ENCODE measurements around the gene MCTP1. TPM values are rescaled to one million over a fixed set of nuclear protein-coding genes. Genes with fewer than 3 reads are reported as not detected.

Gene MCTP1
- total and polyA plus RNA-seq, 2 of the 13 experiments (the other 11 are each of a cell fraction or from before 2014, with no cell fraction given): 0.15 to 0.48 TPM

- intact Hi-C loops (cut with micrococcal nuclease; ENCODE audit: unreplicated experiment): no loop called here
- H3K36me3 ChIP-seq (replicated peaks in 1 of 2; ENCODE audit: control insufficient read depth in 1 of 2, insufficient read depth in 2 of 2, low read length in 2 of 2): no peaks in the 10 kb centered on the region
- H3K9ac ChIP-seq (ENCODE audit: insufficient read depth, low read depth, low read length): no peak overlapping the region
- 38% methylated on average over 4 of the region's 4 CpGs for WGBS (ENCODE audit: low lambda C conversion rate)
- H3K27me3 ChIP-seq (ENCODE audit: control insufficient read depth in 1 of 2, insufficient read depth in 2 of 2, low read length in 2 of 2): no peaks in the 10 kb centered on the region
- CTCF ChIA-PET (ENCODE audit: low intra/inter-chr PET ratio, low total read pairs): no interaction called here
- TF ChIP-seq ZMYM4 (CRISPR knock-in tag; IDR thresholded peaks at IDR 0.05) (no peak), TP53 (CRISPR knock-in tag; conservative IDR thresholded peaks at IDR 0.05) (no peak), SP2 (CRISPR knock-in tag; IDR thresholded peaks at IDR 0.05) (no peak)
- no peaks in the 10 kb centered on the region for H4K20me1 ChIP-seq (ENCODE audit: insufficient read depth, low read length)
- no peak overlapping the region for H2AFZ ChIP-seq (ENCODE audit: low read length)
- H3K27ac ChIP-seq (ENCODE audit: extremely low read length, insufficient read depth, low read length): no peak overlapping the region
- no peaks in the 10 kb centered on the region for H3K9me3 ChIP-seq (ENCODE audit: low read length)
- no peak for DNase-seq (ENCODE audit: low spot score)
- no peak overlapping the region for H3K4me2 ChIP-seq (ENCODE audit: low read depth, low read length)
- no peak for ATAC-seq
- in situ Hi-C loops (cut with HindIII; ENCODE audit: extremely low pct_ligation_motif_present, low pct_unique_long_range_greater_than_20kb): no loop called here
- POLR2A ChIA-PET: no interaction called here
- no peak overlapping the region for H3K4me3 ChIP-seq (replicated peaks in 1 of 3; ENCODE audit: insufficient read depth in 1 of 3, low read depth in 2 of 3, low read length in 3 of 3)
- no peak for FAIRE-seq
- no peaks in the 10 kb centered on the region for H3K4me1 ChIP-seq (ENCODE audit: insufficient read depth, low read length)
- no TSS peak for BruUV-seq (replicated peaks)
- no peaks in the 10 kb centered on the region for H3K79me2 ChIP-seq (ENCODE audit: insufficient read depth, low read length)
Observed at GRCh38 chr5:94742852-94743251, 542.0 kb downstream of the MCTP1 start.

- in situ Hi-C loops (cut with HindIII; ENCODE audit: extremely low pct_ligation_motif_present, low pct_unique_long_range_greater_than_20kb): no loop called here
- FAIRE-seq (no peak), ATAC-seq (no peak), DNase-seq (ENCODE audit: low spot score) (no peak)
- WGBS (ENCODE audit: low lambda C conversion rate): 5% methylated on average over 2 of the region's 2 CpGs
- ChIA-PET POLR2A (no interaction called here), CTCF (ENCODE audit: low intra/inter-chr PET ratio, low total read pairs) (no interaction called here)
- no peak for TF ChIP-seq NFYB (CRISPR knock-in tag; IDR thresholded peaks at IDR 0.05)
- no peak for TF ChIP-seq ZNF446 (CRISPR knock-in tag; IDR thresholded peaks at IDR 0.05)
- peak; percentile 88 for TF ChIP-seq MAFF (IDR thresholded peaks at IDR 0.05; ENCODE audit: low read depth, low read length)
- TF ChIP-seq ZNF773 (CRISPR knock-in tag; IDR thresholded peaks at IDR 0.05; ENCODE audit: borderline replicate concordance): no peak
- TF ChIP-seq MAFK (conservative IDR thresholded peaks at IDR 0.05 in 1 of 2, IDR thresholded peaks at IDR 0.05 in 1 of 2; ENCODE audit: low read length in 2 of 2): peak; percentile 87 to 93
- intact Hi-C loops (cut with micrococcal nuclease; ENCODE audit: unreplicated experiment): no loop called here
- H3K9ac ChIP-seq (ENCODE audit: insufficient read depth, low read depth, low read length): no peak overlapping the region
- no TSS peak for BruUV-seq (replicated peaks)
- no peak overlapping the region for H2AFZ ChIP-seq (ENCODE audit: low read length)
- no peaks in the 10 kb centered on the region for H3K9me3 ChIP-seq (ENCODE audit: low read length)
- H3K79me2 ChIP-seq (ENCODE audit: insufficient read depth, low read length): no peaks in the 10 kb centered on the region
- no peaks in the 10 kb centered on the region for H3K27me3 ChIP-seq (ENCODE audit: control insufficient read depth in 1 of 2, insufficient read depth in 2 of 2, low read length in 2 of 2)
- no peak overlapping the region for H3K4me2 ChIP-seq (ENCODE audit: low read depth, low read length)
- no peaks in the 10 kb centered on the region for H3K4me1 ChIP-seq (ENCODE audit: insufficient read depth, low read length)
- no peaks in the 10 kb centered on the region for H3K36me3 ChIP-seq (replicated peaks in 1 of 2; ENCODE audit: control insufficient read depth in 1 of 2, insufficient read depth in 2 of 2, low read length in 2 of 2)
- H3K27ac ChIP-seq (ENCODE audit: extremely low read length, insufficient read depth, low read length): no peak overlapping the region
- no peak overlapping the region for H3K4me3 ChIP-seq (replicated peaks in 1 of 3; ENCODE audit: insufficient read depth in 1 of 3, low read depth in 2 of 3, low read length in 3 of 3)
- no peaks in the 10 kb centered on the region for H4K20me1 ChIP-seq (ENCODE audit: insufficient read depth, low read length)
Observed at GRCh38 chr5:94740286-94740685, 544.6 kb downstream of the MCTP1 start.
